Heart left ventricle (tissue), 13 donors: ENCODE results near the gene DNAJC3.
"Not testable (repeated sequence)": the region's sequence is repeated elsewhere in the genome, so short reads cannot be mapped to it uniquely, and the experiment has no call there.

Experiments used
- CTCF ChIP-seq, 12 donors: fragments of 200-600 bp; sonication (generic) in 4 of 12; IDR thresholded peaks; one replicate each; pipeline versions ENCODE4 v1.5.0 to v1.8.0; 2018 to 2022; ENCODE audit warnings: antibody characterized with exemption in 12 of 12, mild to moderate bottlenecking in 5 of 12
- POLR2A ChIP-seq, 2 donors: fragments of 450-650 bp; IDR thresholded peaks; one replicate each; pipeline ENCODE4 v1.6.1; 2017; ENCODE audit warnings: antibody characterized with exemption in 2 of 2, mild to moderate bottlenecking in 2 of 2, moderate library complexity in 2 of 2
- donor health status: ischemic (EF 13 %, LVEDD 7.1; RV severe dilation, severe dysfunction).
- donor health status: DM: no; HTN: yes; CAD: no.
- donor health status: DM: no; HTN: no; CAD: no.
- donor health status: ischemic (EF 25% LVEDD 6.9; RV normal size, moderate dysfunction).
- donor health status: ischemic (EF 25% LVEDD 5.7; RV mildly dilated, moderate dysfunction).
- donor health status: ischemic (EF 35%, LVEDD 5.7; RV mildly dilated, moderate dysfunction).
- donor health status: nonischemic (EF 11% LVEDD 7.7; RV severe dilation, severe dysfunction).
- donor health status: DM: yes; HTN: yes; CAD: no.
- donor health status: PGD.
- donor health status: ischemic (EF 29% LVEDD 5.4; RV normal size, mild dysfunction).
- donor health status: nonischemic (EF 23%, LVEDD 6.1; RV moderate dilation, normal function).

DNA sequence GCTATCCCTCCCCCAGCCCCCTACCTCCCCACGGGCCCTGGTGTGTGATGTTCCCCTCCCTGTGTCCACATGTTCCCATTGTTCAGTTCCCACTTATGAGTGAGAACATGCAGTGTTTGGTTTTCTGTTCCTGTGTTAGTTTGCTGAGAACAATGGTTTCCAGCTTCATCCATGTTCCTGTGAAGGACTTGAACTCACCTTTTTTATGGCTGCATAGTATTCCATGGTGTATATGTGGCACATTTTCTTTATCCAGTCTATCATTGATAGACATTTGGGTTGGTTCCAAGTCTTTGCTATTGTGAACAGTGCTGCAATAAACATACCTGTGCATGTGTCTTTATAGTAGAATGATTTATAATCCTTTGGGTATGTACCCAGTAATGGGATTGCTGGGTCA, 105.0 kb downstream of the DNAJC3 start:
- TF ChIP-seq CTCF, POLR2A (IDR thresholded peaks at IDR 0.05): not testable (repeated sequence)
